PC-3 (cell line): ENCODE results near the gene TSHZ3.

Experiments
- EZH2 ChIP-seq: fragments of 300-600 bp; sonication (generic); IDR thresholded peaks from one replicate; pipeline ENCODE4 v1.6.1; 2017; ENCODE audit warnings: antibody characterized with exemption, mild to moderate bottlenecking, low read length; ENCODE audit not compliant: unreplicated experiment
- EZH2phosphoT487 ChIP-seq: fragments of 300-600 bp; sonication (generic); IDR thresholded peaks from 2 replicates; pipeline ENCODE4 v1.6.1; 2018; ENCODE audit warnings: mild to moderate bottlenecking, antibody characterized with exemption, low read length, borderline replicate concordance
- TF ChIP-seq, protein P1 (sequence below): fragments of 300-600 bp; sonication (generic); conservative IDR thresholded peaks from 2 replicates; pipeline ENCODE4 v1.5.1; 2017; ENCODE audit warnings: antibody characterized with exemption, low read depth, mild to moderate bottlenecking, low read length

DNA sequence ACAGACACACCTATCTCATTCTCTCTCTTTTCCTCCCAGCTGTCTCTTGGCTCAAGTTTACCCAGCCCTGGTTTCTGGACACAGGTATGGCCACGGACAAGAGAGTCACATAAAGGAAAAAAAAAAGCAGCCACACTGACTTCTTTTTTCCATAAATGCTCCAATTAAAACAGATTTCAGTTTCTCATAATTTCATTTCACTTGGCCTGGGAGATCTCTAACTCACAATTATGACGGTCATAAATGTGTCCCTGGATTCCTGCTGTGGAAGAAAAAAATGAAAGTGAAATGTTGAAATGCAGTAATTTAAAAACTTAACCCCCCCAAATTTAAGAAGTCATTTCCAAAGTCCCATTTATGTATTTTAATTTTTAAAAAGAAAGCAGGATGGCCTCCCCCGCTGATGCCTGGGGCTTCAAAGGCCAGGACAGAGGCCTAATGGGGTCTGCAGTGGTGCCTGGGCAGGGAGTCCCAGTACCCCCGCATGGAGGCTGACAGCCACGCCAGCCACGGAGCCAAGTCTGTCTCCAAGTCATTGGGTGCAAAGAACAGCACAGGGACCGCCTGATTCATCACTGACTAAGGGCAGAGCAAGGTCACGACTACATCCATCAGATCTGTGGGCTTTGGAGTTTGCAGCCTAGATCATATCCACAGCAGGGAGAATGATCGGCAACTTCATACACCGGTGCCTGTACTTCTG is 79.7 kb downstream of the TSHZ3 start:
- TF ChIP-seq, protein P1, sequence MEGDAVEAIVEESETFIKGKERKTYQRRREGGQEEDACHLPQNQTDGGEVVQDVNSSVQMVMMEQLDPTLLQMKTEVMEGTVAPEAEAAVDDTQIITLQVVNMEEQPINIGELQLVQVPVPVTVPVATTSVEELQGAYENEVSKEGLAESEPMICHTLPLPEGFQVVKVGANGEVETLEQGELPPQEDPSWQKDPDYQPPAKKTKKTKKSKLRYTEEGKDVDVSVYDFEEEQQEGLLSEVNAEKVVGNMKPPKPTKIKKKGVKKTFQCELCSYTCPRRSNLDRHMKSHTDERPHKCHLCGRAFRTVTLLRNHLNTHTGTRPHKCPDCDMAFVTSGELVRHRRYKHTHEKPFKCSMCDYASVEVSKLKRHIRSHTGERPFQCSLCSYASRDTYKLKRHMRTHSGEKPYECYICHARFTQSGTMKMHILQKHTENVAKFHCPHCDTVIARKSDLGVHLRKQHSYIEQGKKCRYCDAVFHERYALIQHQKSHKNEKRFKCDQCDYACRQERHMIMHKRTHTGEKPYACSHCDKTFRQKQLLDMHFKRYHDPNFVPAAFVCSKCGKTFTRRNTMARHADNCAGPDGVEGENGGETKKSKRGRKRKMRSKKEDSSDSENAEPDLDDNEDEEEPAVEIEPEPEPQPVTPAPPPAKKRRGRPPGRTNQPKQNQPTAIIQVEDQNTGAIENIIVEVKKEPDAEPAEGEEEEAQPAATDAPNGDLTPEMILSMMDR: no peak
- TF ChIP-seq EZH2 (no peak), EZH2phosphoT487 (no peak)
